NK-92 (cell line): ENCODE results near the gene ADGRV1.
"Not testable (repeated sequence)": the region's sequence is repeated elsewhere in the genome, so short reads cannot be mapped to it uniquely, and the experiment has no call there.

Source experiments
- DNase-seq: peaks from one replicate; lab custom pipeline; 2025; ENCODE audit not compliant: unreplicated experiment; lab: John Stamatoyannopoulos, UW

The ADGRV1 gene

DNA sequence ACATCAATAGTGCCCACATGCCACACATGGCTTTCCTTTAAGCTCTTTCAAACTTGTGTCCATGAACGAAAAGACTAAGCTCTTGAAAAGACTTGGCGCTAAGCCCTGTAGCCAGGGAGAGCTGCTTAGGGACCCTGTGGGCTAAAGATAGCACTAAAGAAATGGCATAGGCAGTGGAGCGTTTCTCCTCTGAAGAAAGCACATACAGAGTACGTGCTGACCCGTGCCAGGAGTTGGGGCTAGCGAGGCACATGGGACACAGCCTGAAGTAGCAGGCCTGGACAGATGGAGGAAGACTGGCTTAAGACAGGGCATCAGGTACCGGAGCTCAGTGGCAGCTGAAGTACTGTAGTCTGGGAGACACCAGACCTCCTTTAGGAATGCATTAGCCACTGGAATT lies 39.7 kb downstream of the ADGRV1 start:
- no peak for DNase-seq

DNA sequence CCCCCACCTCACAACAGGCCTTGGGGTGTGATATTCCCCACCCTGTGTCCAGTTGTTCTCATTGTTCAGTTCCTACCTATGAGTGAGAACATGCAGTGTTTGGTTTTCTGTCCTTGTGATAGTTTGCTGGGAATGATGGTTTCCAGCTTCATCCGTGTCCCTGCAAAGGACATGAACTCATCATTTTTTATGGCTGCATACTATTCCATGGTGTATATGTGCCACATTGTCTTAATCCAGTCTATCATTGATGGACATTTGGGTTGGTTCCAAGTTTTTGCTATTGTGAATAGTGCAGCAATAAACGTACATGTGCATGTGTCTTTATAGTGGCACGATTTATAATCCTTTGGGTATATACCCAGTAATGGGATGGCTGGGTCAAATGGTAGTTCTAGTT lies 41.7 kb downstream of the ADGRV1 start:
- not testable (repeated sequence) for DNase-seq

DNA sequence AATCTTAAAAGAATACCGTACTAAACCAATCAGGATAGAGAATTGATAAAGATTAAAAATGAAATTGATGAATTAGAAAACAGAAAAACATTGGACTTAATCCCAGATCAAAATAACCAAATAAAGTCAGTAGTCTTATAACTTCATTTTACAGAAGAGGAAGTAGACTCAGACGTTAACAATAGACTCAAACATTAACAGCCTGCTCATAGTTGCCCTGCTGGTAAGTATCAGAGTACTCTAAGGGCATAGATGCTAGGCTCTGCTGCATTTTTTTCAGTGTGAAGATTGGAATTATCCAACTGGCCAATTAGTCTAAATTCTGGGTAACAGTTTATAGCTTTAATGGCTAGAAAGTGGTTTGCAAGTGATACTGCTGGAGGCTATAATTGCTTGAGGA lies 42.9 kb downstream of the ADGRV1 start:
- no peak for DNase-seq

DNA sequence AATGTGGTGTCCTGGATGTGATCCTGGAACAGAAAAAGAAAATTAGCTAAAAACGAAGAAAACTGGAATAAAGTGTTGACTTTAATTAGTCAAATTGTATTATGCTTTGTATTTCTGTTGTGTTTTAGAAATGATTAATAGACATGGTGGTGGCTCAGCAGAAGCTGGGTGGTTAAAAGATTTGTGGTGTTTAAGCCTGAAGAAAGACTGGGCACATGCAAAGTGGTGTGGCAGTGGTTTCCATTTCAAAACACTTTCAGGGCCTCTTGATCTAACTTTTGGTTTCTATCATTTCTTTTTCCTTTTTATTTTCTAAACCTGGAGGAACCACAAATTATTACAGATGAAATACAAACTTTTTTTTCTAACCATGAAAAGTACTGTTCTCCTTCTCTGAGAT lies 44.1 kb downstream of the ADGRV1 start:
- no peak for DNase-seq

DNA sequence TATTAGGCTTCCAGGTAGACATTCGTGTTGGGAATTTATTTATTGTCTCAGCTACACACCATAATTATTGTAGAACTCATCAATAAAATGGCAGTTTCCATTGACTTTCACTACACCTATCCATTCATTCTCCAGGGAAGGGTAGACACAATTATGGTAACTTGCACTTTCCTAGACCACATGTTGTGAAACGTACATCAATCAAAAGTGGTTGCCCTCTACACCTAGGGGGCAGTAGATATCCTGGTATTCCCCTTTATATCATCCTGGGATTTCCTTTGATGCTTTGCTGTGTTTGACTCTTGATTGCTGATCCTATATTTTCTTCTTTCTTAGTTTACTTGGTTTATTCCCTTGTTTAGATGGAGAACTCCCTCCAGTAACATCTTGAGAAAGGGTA lies 47.9 kb downstream of the ADGRV1 start:
- DNase-seq: no peak

DNA sequence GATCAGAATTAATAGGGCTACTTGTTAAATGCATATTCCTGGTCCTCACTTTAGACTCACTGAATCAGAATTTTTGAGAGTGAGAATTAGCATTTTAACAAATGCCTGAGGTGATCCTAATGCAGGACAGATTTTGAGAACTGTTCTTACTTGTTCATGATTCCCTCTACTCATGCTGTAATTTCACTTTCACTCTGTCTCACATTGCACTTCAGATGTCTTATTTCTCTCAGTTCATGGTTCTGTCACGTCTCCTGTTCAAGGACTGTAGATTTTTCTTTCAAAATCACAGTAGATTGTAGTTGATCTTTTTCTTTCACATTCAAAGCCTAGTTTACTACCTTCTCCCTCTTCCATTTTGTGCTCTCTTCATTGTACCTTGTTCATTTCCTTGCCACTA lies 54.3 kb downstream of the ADGRV1 start:
- DNase-seq: no peak

DNA sequence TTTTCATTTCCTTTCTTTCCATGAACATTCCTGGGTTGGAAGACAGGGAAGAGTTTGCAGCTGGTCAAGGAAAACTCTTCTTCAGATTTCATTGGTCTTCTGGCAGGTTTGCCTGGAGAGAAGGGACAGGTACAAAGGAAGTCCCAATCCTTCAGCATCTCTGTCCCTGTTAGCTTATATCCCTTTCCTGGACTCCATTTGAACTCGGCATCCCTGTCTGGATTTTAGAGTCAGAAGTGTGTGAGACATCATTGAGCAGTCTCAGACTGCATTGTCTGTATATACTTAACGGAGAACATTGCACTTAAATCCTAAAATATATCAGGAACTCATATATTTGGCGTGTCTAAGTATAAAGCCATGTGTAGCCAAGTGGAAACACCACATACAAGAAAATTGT lies 54.9 kb downstream of the ADGRV1 start:
- DNase-seq: no peak

DNA sequence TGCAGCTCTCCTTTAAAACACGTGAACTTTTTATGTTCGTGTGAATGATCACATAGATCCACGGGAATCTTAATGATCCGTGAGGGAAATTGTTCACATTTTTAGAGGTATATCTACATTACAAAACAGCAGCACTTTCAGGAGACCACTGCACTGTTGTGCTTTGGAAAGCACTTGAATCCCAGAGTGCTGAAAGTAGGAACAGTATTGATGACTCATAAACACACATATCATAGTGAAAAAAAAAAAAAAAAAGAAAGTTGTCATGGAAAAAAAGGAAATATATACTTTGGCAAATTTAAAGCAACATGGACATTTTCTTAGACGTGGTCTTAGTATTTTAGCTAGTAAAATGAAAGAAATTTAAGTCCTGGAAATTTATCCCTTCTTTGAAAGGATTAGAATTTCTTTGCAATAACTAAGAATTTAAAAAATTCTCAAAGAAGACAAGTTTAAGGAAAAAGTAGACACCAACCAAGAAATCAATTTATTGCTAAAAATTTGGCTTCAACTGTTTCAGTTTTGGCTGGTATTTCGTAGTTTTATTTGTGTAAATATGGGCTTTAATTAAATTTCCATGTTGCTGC lies 55.4 kb downstream of the ADGRV1 start:
- DNase-seq: no peak

DNA sequence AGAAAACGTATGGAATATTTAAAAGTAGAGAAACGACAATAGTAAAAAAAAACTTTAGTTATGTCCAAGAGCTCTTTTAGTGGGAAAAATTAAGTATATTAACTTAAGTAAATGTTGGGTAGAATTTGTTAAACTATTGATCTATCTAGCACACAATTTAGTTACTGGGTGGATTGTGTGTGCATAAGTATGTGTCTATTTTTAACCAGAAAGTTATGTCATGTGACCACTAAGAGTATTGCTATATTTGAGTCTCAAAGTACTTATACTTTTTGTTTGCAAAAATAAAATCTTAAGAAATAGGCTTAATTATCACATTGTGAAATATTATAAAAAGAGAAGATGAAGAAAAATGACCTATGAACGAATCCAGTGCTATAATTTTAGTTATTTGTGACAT lies 56.8 kb downstream of the ADGRV1 start:
- no peak for DNase-seq

DNA sequence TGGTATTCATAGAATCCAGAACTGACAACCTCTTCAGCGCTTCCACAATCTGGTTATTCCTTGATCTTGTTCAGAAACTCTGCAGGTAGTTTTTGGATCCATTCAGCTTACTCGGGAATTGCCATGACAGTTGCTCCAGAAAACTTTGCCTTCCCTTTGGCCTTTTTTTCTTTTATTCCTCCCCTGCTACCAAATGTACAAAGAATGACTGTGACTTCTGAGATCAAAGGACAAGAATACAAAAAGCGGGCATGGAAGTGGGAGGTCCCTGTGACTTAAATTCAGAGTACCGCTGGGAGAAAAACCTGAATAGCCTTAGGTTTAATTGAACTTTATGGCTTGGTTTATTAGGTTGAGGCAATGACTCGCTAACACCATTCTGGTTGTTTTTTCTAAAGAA lies 59.5 kb downstream of the ADGRV1 start:
- DNase-seq: no peak

DNA sequence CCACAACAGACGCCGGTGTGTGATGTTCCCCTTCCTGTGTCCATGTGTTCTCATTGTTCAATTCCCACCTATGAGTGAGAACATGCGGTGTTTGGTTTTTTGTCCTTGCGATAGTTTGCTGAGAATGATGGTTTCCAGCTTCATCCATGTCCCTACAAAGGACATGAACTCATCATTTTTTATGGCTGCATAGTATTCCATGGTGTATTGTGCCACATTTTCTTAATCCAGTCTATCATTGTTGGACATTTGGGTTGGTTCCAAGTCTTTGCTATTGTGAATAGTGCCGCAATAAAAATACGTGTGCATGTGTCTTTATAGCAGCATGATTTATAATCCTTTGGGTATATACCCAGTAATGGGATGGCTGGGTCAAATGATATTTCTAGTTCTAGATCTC lies 61.2 kb downstream of the ADGRV1 start:
- not testable (repeated sequence) for DNase-seq

DNA sequence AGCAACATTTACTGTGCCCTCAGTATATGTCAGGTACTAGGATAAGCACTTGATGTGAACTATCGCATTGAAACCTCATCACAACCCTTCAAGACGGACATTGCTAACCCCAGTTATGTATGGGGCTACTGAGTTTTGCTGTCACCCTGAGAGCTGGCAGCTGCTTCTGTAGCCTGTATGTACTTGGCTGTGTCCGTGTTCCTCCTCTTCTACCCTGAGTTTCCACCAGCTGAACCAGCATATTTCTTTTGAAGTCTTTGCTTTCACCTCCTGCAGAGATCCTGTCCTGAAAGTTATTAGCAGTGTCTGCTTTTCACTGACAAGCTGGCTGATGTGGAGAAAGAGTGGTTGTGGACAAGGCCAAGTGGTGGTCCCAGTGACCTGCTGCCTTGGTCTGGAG lies 63.3 kb downstream of the ADGRV1 start:
- DNase-seq: no peak

DNA sequence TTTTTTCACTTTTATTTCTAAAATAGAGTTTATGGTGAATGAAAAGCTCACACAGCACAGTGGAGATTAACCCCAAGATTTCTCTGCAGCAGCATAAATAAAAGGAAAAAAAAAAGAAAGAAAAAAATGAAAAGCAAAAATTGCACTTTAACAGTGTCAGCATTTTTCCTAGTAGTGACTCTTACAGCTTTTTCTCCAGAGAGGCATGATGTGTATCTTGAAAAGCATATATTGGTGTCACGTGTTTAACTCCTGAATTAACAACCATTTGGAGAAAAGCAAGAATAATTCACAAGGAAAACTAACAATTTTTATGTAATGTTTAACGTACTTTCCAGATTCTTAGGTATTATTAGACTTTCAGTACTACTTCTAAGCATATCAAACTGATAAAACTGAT lies 67.9 kb downstream of the ADGRV1 start:
- DNase-seq: no peak

DNA sequence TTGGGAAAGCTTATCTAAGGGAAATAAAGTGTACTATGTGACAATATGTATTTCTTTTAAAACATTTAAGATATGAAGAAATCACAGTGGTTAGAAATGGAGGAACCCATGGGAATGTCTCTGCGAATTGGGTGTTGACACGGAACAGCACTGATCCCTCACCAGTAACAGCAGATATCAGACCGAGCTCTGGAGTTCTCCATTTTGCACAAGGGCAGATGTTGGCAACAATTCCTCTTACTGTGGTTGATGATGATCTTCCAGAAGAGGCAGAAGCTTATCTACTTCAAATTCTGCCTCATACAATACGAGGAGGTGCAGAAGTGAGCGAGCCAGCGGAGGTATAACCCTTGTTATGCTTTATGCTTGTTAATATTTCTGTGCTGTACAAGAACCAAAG lies 69.9 kb downstream of the ADGRV1 start:
- no peak for DNase-seq

DNA sequence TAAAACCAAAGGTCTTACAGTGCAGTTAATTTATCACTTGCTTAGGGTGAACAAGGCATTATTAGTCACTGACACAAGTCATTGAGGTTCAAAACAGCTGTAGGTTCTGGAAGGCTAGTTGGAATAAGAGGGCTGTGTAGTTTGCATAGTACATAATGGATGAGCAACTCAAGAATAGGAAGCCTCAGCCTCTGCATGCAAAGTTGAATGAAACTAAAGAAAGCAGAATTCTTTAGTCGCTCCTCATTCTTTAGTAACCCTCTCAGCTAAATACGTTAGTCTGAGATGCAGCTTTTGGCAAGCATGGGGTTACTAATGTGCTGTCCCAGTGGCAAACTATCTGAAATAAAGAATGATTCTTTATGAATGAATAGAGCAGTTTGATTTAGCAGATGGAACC lies 74.2 kb downstream of the ADGRV1 start:
- DNase-seq: no peak

DNA sequence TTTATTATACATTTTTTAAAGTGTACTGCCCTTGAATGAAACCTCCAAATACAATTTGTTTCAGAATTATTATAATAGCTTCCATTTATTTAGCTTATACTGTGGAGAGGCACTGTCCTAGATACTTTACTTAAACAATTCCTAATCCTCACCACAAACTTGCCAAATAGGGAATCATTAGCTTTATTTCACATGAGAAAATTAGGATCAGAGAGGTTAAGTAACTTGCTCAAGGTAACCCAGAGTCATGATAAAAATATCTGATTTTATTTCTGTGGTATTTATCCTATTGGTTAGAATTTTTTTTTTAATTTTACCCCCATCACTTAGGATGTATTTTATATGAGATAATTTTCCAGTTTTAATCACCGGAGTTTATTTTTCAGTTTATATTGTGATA lies 78.4 kb downstream of the ADGRV1 start:
- no peak for DNase-seq

DNA sequence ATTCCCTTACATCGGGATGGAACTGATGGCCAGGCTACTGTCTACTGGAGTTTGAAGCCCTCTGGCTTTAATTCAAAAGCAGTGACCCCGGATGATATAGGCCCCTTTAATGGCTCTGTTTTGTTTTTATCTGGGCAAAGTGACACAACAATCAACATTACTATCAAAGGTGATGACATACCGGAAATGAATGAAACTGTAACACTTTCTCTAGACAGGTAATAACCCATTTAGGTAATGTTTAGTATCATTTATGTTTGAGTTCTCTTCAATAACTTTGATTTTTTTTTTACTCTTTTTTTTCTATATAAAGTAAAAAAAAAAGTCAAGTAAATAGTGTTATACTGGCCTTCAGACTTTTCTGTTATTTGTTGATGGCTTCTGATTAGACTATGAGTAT lies 79.1 kb downstream of the ADGRV1 start:
- DNase-seq: no peak

DNA sequence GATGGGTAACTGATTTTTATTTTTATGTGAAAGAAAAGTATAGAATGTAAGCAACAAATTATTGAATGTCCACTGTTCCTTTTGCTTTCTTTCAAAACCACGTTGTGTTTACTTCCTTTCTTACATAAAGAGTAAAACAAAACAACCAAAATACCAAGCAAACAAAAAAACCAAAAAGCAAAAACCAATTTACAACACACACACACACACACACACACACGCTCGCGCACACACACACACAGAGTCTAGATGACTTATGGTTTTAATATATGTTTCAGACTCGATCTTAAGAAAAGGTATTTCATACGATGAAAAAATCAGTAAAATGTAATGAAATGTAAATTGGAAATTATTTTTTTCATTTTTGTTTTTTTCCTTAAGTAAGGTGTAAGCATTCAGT lies 80.3 kb downstream of the ADGRV1 start:
- DNase-seq: no peak

DNA sequence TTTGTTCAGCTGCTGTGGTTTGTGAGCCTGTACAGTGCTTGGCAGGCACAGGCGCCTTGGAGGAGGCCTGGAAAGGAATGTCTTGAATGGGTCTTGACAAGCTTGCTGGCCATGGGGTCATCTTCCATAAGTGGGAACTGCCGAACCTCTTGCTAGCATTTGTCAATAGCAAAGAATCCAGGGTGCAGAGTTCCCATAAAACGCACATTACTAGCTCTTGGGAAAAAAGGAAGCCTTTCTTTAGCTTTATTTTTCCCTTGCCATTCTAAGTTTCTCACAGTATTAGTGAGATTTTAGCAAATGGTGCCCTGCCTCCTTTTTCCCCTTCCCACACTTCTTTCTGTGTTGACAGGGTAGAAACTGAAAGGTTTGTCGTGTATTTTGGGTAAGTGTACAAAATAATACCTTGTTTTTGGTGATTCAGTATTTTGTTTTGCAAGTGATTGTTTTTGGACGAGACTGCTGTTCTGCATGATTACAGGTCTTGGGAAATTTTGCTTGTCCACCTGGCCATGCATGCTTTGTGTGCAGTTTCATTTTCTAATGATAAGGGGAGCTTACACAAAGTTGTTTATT lies 82.0 kb downstream of the ADGRV1 start:
- no peak for DNase-seq

DNA sequence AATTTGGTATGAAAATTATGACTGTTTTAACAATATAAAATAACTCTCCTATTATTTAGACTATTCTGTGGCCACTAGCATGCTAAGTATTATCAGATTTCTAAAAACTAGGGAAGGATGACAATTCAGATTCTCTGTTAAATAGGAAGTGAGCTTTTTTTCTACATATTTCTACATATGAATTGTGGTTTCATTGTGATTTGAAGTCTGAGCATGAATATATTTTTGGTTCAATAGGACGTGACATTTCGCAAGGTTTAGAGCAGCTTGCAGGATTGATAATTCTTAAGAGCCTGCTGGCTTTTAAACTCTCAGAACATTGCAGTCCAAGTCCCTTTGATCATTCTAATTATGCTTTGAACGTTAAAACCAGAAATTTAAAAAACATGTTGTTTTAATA lies 82.9 kb downstream of the ADGRV1 start:
- DNase-seq: no peak

DNA sequence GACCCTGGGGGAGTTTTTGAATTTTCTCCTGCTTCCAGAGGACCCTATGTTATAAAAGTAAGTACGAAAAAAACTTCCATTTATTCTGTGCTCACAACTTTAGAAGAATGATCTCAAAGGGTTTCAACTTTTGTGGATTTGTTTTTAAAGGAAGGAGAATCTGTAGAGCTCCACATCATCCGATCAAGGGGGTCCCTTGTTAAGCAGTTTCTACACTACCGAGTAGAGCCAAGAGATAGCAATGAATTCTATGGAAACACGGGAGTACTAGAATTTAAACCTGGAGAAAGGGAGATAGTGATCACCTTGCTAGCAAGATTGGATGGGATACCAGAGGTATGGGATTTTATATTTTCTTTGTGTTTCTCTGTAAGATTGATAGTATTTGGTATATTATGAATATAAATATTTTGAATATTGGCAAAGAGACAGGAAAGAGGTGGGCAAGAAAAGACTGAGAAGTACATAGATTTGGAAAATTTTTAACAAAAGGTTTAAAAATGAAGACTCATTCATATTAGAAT lies 84.2 kb downstream of the ADGRV1 start:
- DNase-seq: no peak

DNA sequence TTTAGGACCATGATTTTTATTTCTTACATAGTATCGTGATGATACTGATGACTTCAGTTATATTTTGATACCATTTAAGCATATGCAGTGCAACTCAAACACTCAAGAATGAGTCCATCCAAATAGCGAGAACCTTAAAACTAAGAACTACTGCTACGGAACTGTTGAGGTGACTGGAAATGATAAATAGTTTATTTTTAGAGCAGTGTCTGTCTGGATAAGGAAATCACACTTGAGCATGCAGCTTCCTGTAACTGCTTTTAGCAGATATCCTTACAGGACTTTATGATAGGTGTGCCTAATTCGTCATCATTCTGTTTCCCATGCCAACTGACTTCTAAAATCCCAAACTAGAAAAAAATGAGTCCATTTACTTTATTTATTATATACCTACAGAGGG lies 85.5 kb downstream of the ADGRV1 start:
- no peak for DNase-seq

DNA sequence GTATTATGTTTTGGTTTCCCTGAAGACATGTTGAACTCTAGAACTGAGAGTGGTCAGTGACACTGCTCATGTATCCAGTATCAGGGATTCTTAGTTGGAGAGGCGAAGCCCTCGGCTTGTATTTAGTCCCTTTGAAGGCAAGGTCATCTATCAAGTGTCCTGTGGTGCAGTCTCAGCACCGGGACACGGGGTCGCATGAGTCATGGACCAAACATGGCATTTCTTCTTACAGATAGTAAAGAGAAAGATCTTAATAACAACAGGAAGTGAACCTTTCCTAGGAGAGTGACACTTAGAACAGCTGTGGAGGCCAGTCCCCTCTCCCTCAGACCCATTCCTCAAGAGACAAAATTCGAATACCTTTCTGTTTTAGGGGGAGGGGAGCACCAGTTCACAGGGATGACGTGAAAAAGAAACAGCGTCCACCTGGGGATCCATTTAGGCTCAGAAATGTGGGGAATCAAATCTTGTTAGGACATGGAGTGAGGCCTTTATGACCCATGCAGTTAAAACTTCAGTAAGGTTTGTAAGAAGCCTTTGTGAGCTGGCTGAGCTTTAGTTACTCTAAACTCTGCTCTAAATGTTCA lies 86.5 kb downstream of the ADGRV1 start:
- no peak for DNase-seq
